SH-SY5Y (cell line): ENCODE results near the gene DPP6.

Experiments
- GATA2 ChIP-seq: IDR thresholded peaks from 2 replicates; pipeline ENCODE4 v1.6.1; 2011; ENCODE audit warnings: mild to moderate bottlenecking, low read depth, low read length
- GATA3 ChIP-seq: IDR thresholded peaks from 2 replicates; pipeline ENCODE4 v1.6.1; 2011; ENCODE audit warnings: low read depth, mild to moderate bottlenecking, low read length, moderate library complexity

DNA sequence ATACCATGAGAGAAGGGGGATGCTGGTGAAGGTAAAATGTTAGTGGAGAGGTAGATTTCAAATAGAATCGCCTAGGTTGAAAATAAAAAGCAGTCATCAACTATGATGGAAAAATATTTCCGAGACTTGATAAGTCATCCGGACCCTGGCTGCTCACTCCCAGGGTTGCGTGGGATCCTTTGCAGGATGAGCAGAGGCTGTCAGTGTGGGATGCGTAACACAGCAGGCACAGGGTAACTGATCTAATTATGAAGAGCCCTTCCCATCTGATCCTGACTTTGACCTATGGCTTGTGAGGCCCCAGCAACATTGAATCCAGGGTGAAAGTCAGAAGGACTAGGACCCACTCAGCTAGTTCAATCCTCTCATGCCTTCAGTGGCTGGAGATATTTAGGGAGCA, 236.9 kb downstream of the DPP6 start:
- no peak for TF ChIP-seq GATA2
- TF ChIP-seq GATA3: no peak
